ENCODE data around the gene MYL4.
"Not testable (repeated sequence)": the region's sequence is repeated elsewhere in the genome, so short reads cannot be mapped to it uniquely, and the experiment has no call there.

Gene MYL4

GRCh38 chr17:47193931-47194511, 15.1 kb upstream of the MYL4 start:
- DNase-seq, result no peak

GRCh38 chr17:47197821-47198220, 11.3 kb upstream of the MYL4 start:
- peak; percentile 35 for DNase-seq

- DNase-seq, result no peak
These were observed 9.4 kb upstream of the MYL4 start for GRCh38 chr17:47199627-47200324.

GRCh38 chr17:47200325-47200664, 8.9 kb upstream of the MYL4 start:
- no peak for DNase-seq

DNA sequence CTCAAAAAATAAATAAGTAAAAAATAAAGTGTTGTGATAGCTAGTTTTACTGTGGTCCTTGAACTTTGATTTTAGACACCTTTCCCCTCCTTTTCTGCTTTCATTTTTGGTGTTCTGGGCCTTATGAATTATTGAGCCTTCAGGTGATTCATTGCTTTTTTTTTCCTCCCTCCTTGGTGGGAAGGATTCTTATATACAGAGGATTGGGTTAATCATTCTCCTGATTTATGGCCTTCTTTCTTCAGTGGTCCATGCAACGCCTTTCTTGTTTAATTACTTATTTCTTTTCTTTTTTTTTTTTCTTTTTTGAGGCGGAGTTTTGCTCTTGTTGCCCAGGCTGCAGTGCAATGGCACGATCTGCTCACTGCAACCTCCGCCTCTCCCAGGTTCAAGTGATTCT, 8.0 kb upstream of the MYL4 start:
- no peak for DNase-seq

DNA sequence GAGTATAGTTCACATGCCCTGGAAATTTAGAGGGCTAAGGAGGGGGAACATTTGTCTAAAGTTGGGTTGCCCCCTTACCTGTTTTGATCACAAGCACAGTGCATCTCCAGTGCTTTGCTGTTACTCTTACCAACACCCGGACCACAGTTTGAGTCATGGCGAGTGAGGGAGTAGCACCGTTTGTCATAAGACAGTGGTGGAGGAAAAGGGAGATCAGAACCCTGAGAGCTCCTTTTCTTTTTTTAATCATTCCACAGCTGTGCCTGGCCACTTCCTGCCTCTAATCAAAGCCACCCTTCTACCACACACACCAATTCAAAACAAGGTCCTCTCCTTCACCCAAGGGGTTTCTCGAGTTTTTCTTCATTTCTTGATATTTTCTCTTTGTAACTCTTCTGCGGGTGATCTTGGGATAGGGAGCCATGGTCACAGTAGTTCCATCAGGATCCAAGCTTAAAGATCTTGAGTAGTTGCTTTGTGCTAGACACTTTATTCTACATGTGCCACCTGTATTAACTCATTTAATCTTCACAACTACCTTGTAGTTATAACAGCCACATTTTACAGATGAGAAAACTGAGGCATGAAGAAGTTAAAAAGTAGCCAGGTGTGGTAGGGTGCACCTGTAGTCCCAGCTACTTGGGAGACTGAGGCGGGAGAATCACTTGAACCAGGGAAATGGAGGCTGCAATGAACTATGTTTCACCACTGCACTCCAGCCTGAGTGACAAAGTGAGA, 5.0 kb upstream of the MYL4 start:
- no peak for DNase-seq

- peak; percentile 31 for DNase-seq
These were observed 4.3 kb upstream of the MYL4 start for GRCh38 chr17:47204722-47205418.

DNA sequence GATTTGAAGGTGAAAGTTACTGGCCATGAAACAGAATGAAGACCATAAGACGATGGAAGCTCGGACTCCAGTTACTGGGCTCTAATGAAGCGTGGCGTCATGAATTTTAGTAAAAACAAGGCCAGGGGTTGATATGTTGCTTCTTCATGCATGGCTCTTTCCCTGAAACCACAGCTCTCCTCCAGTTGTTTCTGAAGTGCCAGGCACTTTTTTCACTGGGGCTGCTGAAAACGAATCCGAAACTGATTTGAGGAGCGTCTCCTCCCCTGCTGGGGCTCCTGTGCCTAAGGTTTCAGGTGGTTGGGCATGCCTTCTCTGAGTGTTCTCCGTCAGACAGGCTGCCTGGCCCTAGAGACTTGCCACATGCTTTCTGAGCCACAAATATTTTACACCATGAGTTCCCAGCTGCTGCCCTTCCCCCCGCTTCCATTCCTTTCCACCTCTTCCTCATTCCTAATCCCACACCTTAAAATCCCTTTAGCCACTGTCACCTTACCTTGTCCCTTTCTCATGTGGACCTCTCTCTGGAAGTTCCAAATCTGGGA, 3.7 kb upstream of the MYL4 start:
- peak; percentile 44 for DNase-seq

- DNase-seq, result no peak
These were observed 1.7 kb upstream of the MYL4 start for GRCh38 chr17:47207143-47208067.

- DNase-seq, result no peak
These were observed 351 bp downstream of the MYL4 start for GRCh38 chr17:47209499-47209898.

GRCh38 chr17:47210105-47210504, 957 bp downstream of the MYL4 start:
- DNase-seq, result peak; percentile 26

DNA sequence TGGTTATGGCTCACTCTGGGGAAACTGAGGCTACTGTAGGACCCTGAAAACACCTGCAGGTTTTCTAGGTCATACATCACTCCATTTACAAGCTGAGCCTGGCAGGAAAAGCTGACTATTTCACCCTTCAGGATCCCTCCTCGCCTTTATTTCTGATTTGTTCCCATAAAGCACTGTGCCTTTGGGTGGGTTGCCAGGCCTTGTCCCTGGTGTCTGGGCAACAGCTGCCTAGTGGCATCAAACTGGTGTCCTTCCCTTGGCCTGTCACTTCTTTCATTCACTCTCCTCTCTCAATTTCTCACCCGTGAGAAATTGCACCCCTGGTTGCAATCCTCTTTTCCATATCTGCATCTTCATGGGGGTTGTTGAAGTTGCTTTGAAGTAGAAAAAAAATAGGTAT, 1.6 kb downstream of the MYL4 start:
- no peak for DNase-seq

DNA sequence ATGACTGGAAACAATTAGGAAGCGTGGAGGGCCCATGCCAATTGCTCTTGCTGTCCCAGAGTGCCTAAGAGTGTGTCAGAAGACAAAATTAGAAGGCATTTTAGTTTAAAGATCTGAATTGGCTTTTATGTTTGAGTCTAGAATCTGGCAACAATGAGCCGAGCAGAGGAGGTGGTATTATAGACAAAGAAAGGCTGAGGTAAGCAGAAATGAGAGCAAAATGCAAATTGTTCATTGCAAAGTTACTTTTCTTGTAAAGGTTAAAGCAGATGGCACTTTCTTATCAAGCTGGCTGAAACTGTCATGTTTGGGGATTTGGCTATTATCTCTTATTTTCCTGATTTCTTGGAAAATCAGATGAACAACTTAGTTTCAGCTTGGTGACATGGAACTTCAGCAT, 3.3 kb downstream of the MYL4 start:
- no peak for DNase-seq

DNA sequence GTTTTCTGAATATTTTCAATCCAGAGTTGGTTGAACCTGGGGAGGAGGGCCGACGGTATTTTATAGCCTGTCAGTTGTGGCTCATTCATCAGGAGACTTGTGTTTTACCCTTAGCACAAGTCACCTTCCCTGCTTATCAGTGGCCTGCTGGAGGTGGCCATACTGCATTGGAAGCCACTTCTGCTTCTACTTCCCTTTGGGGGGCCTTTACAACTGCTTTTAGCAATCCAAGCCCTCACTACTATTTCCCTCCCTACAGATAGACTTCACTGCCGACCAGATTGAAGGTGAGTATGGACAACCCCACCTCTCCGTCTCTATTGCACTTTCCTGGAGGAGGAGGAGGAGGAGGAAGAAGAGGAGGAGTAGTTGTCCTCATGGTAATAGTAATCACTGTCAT, 4.4 kb downstream of the MYL4 start:
- no peak for DNase-seq

GRCh38 chr17:47214931-47215330, 5.8 kb downstream of the MYL4 start:
- DNase-seq, result no peak

DNA sequence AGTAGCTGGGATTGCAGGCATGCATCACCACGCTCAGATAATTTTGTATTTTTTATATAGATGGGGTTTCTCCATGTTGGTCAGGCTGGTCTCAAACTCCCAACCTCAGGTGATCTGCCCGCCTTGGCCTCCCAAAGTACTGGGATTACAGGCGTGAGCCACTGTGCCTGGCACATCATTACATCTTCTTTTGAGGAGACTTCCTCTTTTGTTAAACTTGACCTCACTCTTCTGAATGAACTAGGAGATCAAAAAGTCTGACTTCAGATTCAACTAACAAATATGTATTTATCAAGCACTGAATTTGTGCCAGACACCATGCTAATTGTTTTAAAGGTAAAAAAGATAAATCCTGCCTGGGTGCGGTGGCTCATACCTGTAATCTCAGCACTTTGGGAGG, 7.7 kb downstream of the MYL4 start:
- DNase-seq, result not testable (repeated sequence)

DNA sequence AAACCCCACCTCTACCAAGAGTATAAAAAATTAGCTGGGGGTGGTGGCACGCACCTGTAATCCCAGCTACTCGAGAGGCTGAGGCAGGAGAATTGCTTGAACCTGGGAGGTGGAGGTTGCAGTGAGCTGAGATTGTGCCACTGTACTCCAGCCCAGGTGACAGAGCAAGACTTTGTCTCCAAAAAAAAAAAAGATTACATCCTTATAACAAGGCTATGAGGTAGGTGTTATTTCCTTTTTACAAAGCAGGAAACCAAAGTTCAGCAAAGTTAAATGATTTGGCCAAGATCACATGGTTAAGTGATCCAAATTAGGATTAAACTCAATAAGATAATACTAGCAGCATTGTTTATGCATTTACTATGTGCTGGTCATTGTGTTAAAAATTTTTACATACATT, 8.1 kb downstream of the MYL4 start:
- DNase-seq, result not testable (repeated sequence)

DNA sequence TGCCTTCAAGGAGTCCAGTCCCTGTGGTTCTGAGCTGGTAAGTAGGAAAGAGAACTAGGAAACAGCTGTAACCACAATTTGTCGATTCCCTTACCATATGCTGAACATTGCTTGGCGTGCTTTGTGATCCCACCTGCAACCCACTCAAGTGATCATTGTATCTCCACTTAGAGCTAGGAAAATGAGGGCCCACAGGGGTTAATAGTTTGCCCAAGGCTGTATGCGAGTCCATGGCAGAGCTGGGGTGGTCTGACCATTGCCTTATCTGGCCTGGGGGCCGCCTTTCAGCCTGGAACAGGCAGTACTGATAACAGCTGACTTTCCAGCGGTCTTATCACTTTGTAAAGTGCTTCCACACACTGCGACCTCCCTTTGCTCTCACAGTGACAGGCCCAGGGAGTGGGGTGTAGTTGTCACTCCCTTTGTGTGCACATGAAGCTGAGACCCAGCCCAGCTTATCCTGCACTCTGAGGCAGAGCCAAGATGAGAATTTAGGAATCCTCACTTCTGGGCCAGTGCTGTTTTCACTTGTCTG, 9.8 kb downstream of the MYL4 start:
- DNase-seq, result no peak

- no peak for DNase-seq
These were observed 10.7 kb downstream of the MYL4 start for GRCh38 chr17:47219621-47220475.

DNA sequence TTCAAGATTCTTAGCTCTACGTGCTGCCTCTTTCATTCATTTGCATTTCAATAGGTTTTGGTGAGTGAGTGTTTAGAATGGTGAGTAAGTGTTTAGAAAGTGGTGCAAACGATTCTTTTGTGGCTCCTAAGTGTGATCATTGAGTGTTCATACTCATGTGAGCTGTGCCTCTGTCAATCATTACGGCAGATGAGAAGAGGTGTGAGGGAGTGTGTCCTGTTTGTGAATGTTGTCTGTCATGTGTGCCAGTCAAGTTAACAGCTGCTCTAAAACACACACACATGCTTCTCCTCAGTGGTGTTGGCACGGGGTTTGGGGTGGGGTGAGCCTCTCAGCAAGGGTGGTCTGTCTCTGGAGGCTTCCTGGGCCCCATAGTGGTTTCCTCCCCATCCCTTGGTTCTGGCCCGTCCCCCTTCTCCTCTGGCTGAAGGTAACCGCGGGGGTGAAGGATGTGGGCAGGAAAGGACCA, 11.4 kb downstream of the MYL4 start:
- no peak for DNase-seq

GRCh38 chr17:47221154-47221553, 12.0 kb downstream of the MYL4 start:
- no peak for DNase-seq
